ENCODE results near the gene OPN1LW.
"Not testable (repeated sequence)": the region's sequence is repeated elsewhere in the genome, so short reads cannot be mapped to it uniquely, and the experiment has no call there.

The OPN1LW gene

GRCh38 chrX:154135458-154136229, 8.4 kb upstream of the OPN1LW start:
- no peak for DNase-seq (ENCODE audit: low spot score)

GRCh38 chrX:154136627-154137161, 7.3 kb upstream of the OPN1LW start:
- DNase-seq (ENCODE audit: low spot score): peak; percentile 11

- no peak for DNase-seq (ENCODE audit: low spot score)
Observed at GRCh38 chrX:154138857-154139256, 5.2 kb upstream of the OPN1LW start.

- DNase-seq (ENCODE audit: low spot score): no peak
Observed at GRCh38 chrX:154140206-154140605, 3.8 kb upstream of the OPN1LW start.

- DNase-seq (ENCODE audit: low spot score): no peak
Observed at GRCh38 chrX:154140742-154141141, 3.3 kb upstream of the OPN1LW start.

- DNase-seq (ENCODE audit: low spot score): no peak
Observed at GRCh38 chrX:154142386-154142785, 1.7 kb upstream of the OPN1LW start.

- peak; percentile 5 for DNase-seq (ENCODE audit: low spot score)
Observed at GRCh38 chrX:154142950-154143745, 895 bp upstream of the OPN1LW start.

- not testable (repeated sequence) for DNase-seq (ENCODE audit: low spot score)
Observed at GRCh38 chrX:154151030-154151429, 7.0 kb downstream of the OPN1LW start.

- not testable (repeated sequence) for DNase-seq (ENCODE audit: low spot score)
Observed at GRCh38 chrX:154156221-154156620, 12.2 kb downstream of the OPN1LW start.

GRCh38 chrX:154157207-154157606, 13.2 kb downstream of the OPN1LW start:
- DNase-seq (ENCODE audit: low spot score): not testable (repeated sequence)

- DNase-seq (ENCODE audit: low spot score): not testable (repeated sequence)
Observed at GRCh38 chrX:154159345-154159744, 15.3 kb downstream of the OPN1LW start.

GRCh38 chrX:154164902-154165301, 20.9 kb downstream of the OPN1LW start:
- DNase-seq (ENCODE audit: low spot score): not testable (repeated sequence)

- DNase-seq (ENCODE audit: low spot score): not testable (repeated sequence)
Observed at GRCh38 chrX:154168384-154168783, 24.3 kb downstream of the OPN1LW start.

- DNase-seq (ENCODE audit: low spot score): not testable (repeated sequence)
Observed at GRCh38 chrX:154172535-154172943, 28.5 kb downstream of the OPN1LW start.

GRCh38 chrX:154174356-154174755, 30.3 kb downstream of the OPN1LW start:
- not testable (repeated sequence) for DNase-seq (ENCODE audit: low spot score)

- DNase-seq (ENCODE audit: low spot score): not testable (repeated sequence)
Observed at GRCh38 chrX:154182296-154182695, 38.3 kb downstream of the OPN1LW start, which contains the start of gene OPN1MW. TSS of gene OPN1MW (plus strand) at chrX:154182596. CDS start at chrX:154182678, 82 bp downstream.

- not testable (repeated sequence) for DNase-seq (ENCODE audit: low spot score)
Observed at GRCh38 chrX:154183794-154184193, 39.8 kb downstream of the OPN1LW start.

- DNase-seq (ENCODE audit: low spot score): not testable (repeated sequence)
Observed at GRCh38 chrX:154192846-154193245, 48.8 kb downstream of the OPN1LW start.

- not testable (repeated sequence) for DNase-seq (ENCODE audit: low spot score)
Observed at GRCh38 chrX:154194316-154194715, 50.3 kb downstream of the OPN1LW start.

- not testable (repeated sequence) for DNase-seq (ENCODE audit: low spot score)
Observed at GRCh38 chrX:154196466-154196865, 52.4 kb downstream of the OPN1LW start.
